Activated naive CD8-positive, alpha-beta T cell treated with anti-CD3 and anti-CD28 coated beads, Interleukin-2, amount 10 ng/mL, durations not matched to agents 7 days and 5 days (primary cell): ENCODE results near the gene MDP1. TPM values are rescaled to one million over a fixed set of nuclear protein-coding genes. Genes with fewer than 3 reads are reported as not detected.
"Not testable (repeated sequence)": the region's sequence is repeated elsewhere in the genome, so short reads cannot be mapped to it uniquely, and the experiment has no call there.

Experiments used
- ATAC-seq: fragments of 150-1000 bp; cut with Tn5 transposase; one replicate; pipeline ENCODE4 v1.10.0; 2021; ENCODE audit warnings: low read depth, moderate library complexity
- POLR2A ChIA-PET: fragments of 350-600 bp; sonication (Branson Sonifier 250); formaldehyde crosslinking; loops from one replicate; lab custom pipeline; 2021; ENCODE audit warnings: antibody characterized with exemption; lab: Charles Lee
- DNase-seq: peaks from one replicate; pipeline ENCODE4 v3.0.0; 2021
- H3K27ac Mint-ChIP-seq: one replicate; pipeline ENCODE4 v1.8.0; 2022; ENCODE audit warnings: mild to moderate bottlenecking, mixed read lengths
- H3K27me3 Mint-ChIP-seq: one replicate; pipeline ENCODE4 v1.8.0; 2022; ENCODE audit warnings: mild to moderate bottlenecking, moderate library complexity, mixed read lengths
- H3K36me3 Mint-ChIP-seq: one replicate; pipeline ENCODE4 v1.8.0; 2021; ENCODE audit warnings: mild to moderate bottlenecking, mixed read lengths
- H3K4me1 Mint-ChIP-seq: one replicate; pipeline ENCODE4 v1.8.0; 2021; ENCODE audit warnings: mixed read lengths
- H3K4me3 Mint-ChIP-seq: one replicate; pipeline ENCODE4 v1.8.0; 2022; ENCODE audit warnings: mild to moderate bottlenecking, moderate library complexity, mixed read lengths
- H3K9me3 Mint-ChIP-seq: one replicate; pipeline ENCODE4 v1.8.0; 2021; ENCODE audit warnings: mixed read lengths
- total RNA-seq, 2 experiments: library from RNA; stranded (reverse); gene quantifications; one replicate each; pipeline ENCODE4 v1.2.3, GENCODE V29; 2021

Gene MDP1
- total RNA-seq, 2 experiments from 2014 or later = 11.9 to 15.4 TPM

- POLR2A ChIA-PET = interaction anchor here (0.6 to 4.0 kb wide), 7 partner anchors 26 to 185 kb away, joined by 3 to 43 read pairs (median 7); partner anchors contain the start of genes KHNYN, LTB4R2, MDP1 and RABGGTA
- peaks cover 14% of the 10 kb centered on the region for H3K36me3 Mint-ChIP-seq
- H3K4me1 Mint-ChIP-seq = peaks cover 47% of the 10 kb centered on the region
- DNase-seq, H3K4me3 Mint-ChIP-seq, H3K9me3 Mint-ChIP-seq, ATAC-seq, H3K27me3 Mint-ChIP-seq: not testable (repeated sequence)
- H3K27ac Mint-ChIP-seq = peak overlapping the region; percentile 26
Measured at GRCh38 chr14:24245350-24245749, 29.5 kb upstream of the MDP1 start.

GRCh38 chr14:24243336-24243836, 27.5 kb upstream of the MDP1 start:
- Mint-ChIP-seq H3K4me3 (peak overlapping the region; percentile 85), H3K9me3 (no peaks in the 10 kb centered on the region), H3K27ac (peak overlapping the region; percentile 99), H3K27me3 (no peaks in the 10 kb centered on the region), H3K36me3 (peaks cover 16% of the 10 kb centered on the region), H3K4me1 (peaks cover 45% of the 10 kb centered on the region)
- DNase-seq (no peak), ATAC-seq (no peak)
- POLR2A ChIA-PET = interaction anchor here (0.7 to 4.1 kb wide), 21 partner anchors 12 to 362 kb away, joined by 3 to 76 read pairs (median 8); partner anchors contain the start of genes ADCY4, CBLN3, CHMP4A and CIDEB

GRCh38 chr14:24241829-24242443, 26.1 kb upstream of the MDP1 start:
- peaks cover 22% of the 10 kb centered on the region for H3K36me3 Mint-ChIP-seq
- H3K9me3 Mint-ChIP-seq = no peaks in the 10 kb centered on the region
- ATAC-seq (peak; percentile 82), DNase-seq (peak; percentile 95)
- H3K27ac Mint-ChIP-seq = peak overlapping the region; percentile 99
- H3K4me3 Mint-ChIP-seq = peak overlapping the region; percentile 85
- POLR2A ChIA-PET = interaction anchor here (0.6 to 4.1 kb wide), 30 partner anchors 9 to 201 kb away, joined by 3 to 76 read pairs (median 8); partner anchors contain the start of genes ADCY4, CBLN3, CHMP4A and CIDEB
- H3K4me1 Mint-ChIP-seq = peaks cover 42% of the 10 kb centered on the region
- no peaks in the 10 kb centered on the region for H3K27me3 Mint-ChIP-seq

GRCh38 chr14:24240110-24240918, 24.4 kb upstream of the MDP1 start:
- H3K27ac Mint-ChIP-seq = peak overlapping the region; percentile 37
- H3K27me3 Mint-ChIP-seq = no peaks in the 10 kb centered on the region
- DNase-seq = no peak
- H3K9me3 Mint-ChIP-seq = no peaks in the 10 kb centered on the region
- peaks cover 46% of the 10 kb centered on the region for H3K4me1 Mint-ChIP-seq
- H3K36me3 Mint-ChIP-seq = peaks cover 30% of the 10 kb centered on the region
- POLR2A ChIA-PET = interaction anchor here (1.0 to 4.1 kb wide), 4 partner anchors 24 to 190 kb away, joined by 3 to 76 read pairs (median 44); partner anchors contain the start of genes DHRS1, KHNYN, MDP1 and NOP9
- H3K4me3 Mint-ChIP-seq = peak overlapping the region; percentile 30
- ATAC-seq = no peak

GRCh38 chr14:24238527-24239037, 22.7 kb upstream of the MDP1 start:
- POLR2A ChIA-PET = interaction anchor here (0.5 to 1.5 kb wide), 2 partner anchors 23 to 96 kb away, joined by 5 read pairs; partner anchors contain the start of gene MDP1
- Mint-ChIP-seq H3K36me3 (peaks cover 33% of the 10 kb centered on the region), H3K4me3 (no peak overlapping the region), H3K4me1 (peaks cover 52% of the 10 kb centered on the region), H3K9me3 (no peaks in the 10 kb centered on the region), H3K27ac (peak overlapping the region; percentile 81), H3K27me3 (no peaks in the 10 kb centered on the region)
- no peak for DNase-seq
- ATAC-seq = no peak

- H3K4me1 Mint-ChIP-seq = peaks cover 52% of the 10 kb centered on the region
- peaks cover 33% of the 10 kb centered on the region for H3K36me3 Mint-ChIP-seq
- no peaks in the 10 kb centered on the region for H3K27me3 Mint-ChIP-seq
- no peak overlapping the region for H3K27ac Mint-ChIP-seq
- DNase-seq = no peak
- POLR2A ChIA-PET = interaction anchor here (1.5 kb wide), 2 partner anchors 22 to 25 kb away, joined by 5 read pairs; partner anchors contain the start of genes CHMP4A and MDP1
- no peaks in the 10 kb centered on the region for H3K9me3 Mint-ChIP-seq
- no peak for ATAC-seq
- H3K4me3 Mint-ChIP-seq = no peak overlapping the region
Measured at GRCh38 chr14:24238123-24238522, 22.3 kb upstream of the MDP1 start.

- POLR2A ChIA-PET = interaction anchor here (1.5 kb wide), 1 partner anchor 24 kb away, joined by 5 read pairs; the partner anchor contains the start of gene CHMP4A
- Mint-ChIP-seq H3K4me3 (no peak overlapping the region), H3K27me3 (no peaks in the 10 kb centered on the region), H3K36me3 (peaks cover 33% of the 10 kb centered on the region), H3K9me3 (no peaks in the 10 kb centered on the region), H3K4me1 (peaks cover 52% of the 10 kb centered on the region), H3K27ac (no peak overlapping the region)
- ATAC-seq = no peak
- DNase-seq = no peak
Measured at GRCh38 chr14:24237463-24237955, 21.6 kb upstream of the MDP1 start.

- Mint-ChIP-seq H3K36me3 (peaks cover 33% of the 10 kb centered on the region), H3K27ac (no peak overlapping the region), H3K27me3 (no peaks in the 10 kb centered on the region), H3K9me3 (no peaks in the 10 kb centered on the region), H3K4me3 (no peak overlapping the region), H3K4me1 (peaks cover 52% of the 10 kb centered on the region)
- ATAC-seq (no peak), DNase-seq (no peak)
- POLR2A ChIA-PET = interaction anchor here (0.6 to 1.5 kb wide), 3 partner anchors 10 to 193 kb away, joined by 3 to 5 read pairs (median 3); partner anchors contain the start of genes CHMP4A and KHNYN
Measured at GRCh38 chr14:24236689-24237462, 21.0 kb upstream of the MDP1 start.

GRCh38 chr14:24235804-24236688, 20.2 kb upstream of the MDP1 start:
- Mint-ChIP-seq H3K9me3 (no peaks in the 10 kb centered on the region), H3K4me3 (no peak overlapping the region), H3K27ac (peak overlapping the region; percentile 10), H3K4me1 (peaks cover 55% of the 10 kb centered on the region), H3K27me3 (no peaks in the 10 kb centered on the region), H3K36me3 (peaks cover 33% of the 10 kb centered on the region)
- POLR2A ChIA-PET = interaction anchor here (0.6 to 1.7 kb wide), 5 partner anchors 11 to 194 kb away, joined by 3 to 6 read pairs (median 5); partner anchors contain the start of genes CHMP4A, KHNYN and MDP1
- ATAC-seq (no peak), DNase-seq (no peak)

- Mint-ChIP-seq H3K27ac (peak overlapping the region; percentile 43), H3K4me1 (peaks cover 46% of the 10 kb centered on the region)
- no peak for ATAC-seq
Measured at GRCh38 chr14:24234095-24235005, 18.5 kb upstream of the MDP1 start.

More at GRCh38 chr14:24234095-24235005, 18.5 kb upstream of the MDP1 start:
- no peak for DNase-seq
- peak overlapping the region; percentile 55 for H3K4me3 Mint-ChIP-seq
- H3K27me3 Mint-ChIP-seq = no peaks in the 10 kb centered on the region
- peaks cover 26% of the 10 kb centered on the region for H3K36me3 Mint-ChIP-seq
- POLR2A ChIA-PET = interaction anchor here (0.9 to 2.3 kb wide), 5 partner anchors 8 to 195 kb away, joined by 3 to 11 read pairs (median 5); partner anchors contain the start of genes CBLN3, CHMP4A, KHNYN and MDP1
- H3K9me3 Mint-ChIP-seq = no peaks in the 10 kb centered on the region
